Mesothelial cell of epicardium (in vitro differentiated cells): ENCODE measurements around the gene TRH. TPM values are rescaled to one million over a fixed set of nuclear protein-coding genes. Genes with fewer than 3 reads are reported as not detected.

Source experiments
- DNase-seq, 2 experiments: peaks; one replicate each; pipeline ENCODE4 v3.0.0; 2021; ENCODE audit warnings: low spot score in 2 of 2; ENCODE audit not compliant: unreplicated experiment in 2 of 2
- H3K27ac Mint-ChIP-seq: 2 replicates; pipeline ENCODE4 v1.8.0; 2021; ENCODE audit warnings: mixed read lengths
- H3K27me3 Mint-ChIP-seq: 2 replicates; pipeline ENCODE4 v1.8.0; 2021; ENCODE audit warnings: low read depth, mixed read lengths
- H3K36me3 Mint-ChIP-seq: 2 replicates; pipeline ENCODE4 v1.8.0; 2021; ENCODE audit warnings: mixed read lengths
- H3K4me1 Mint-ChIP-seq: 2 replicates; pipeline ENCODE4 v1.8.0; 2021; ENCODE audit warnings: mixed read lengths
- H3K4me3 Mint-ChIP-seq: 2 replicates; pipeline ENCODE4 v1.8.0; 2021; ENCODE audit warnings: mild to moderate bottlenecking, moderate library complexity, mixed read lengths
- H3K9me3 Mint-ChIP-seq: 2 replicates; pipeline ENCODE4 v1.8.0; 2021; ENCODE audit warnings: mixed read lengths
- total RNA-seq: library from RNA; stranded (reverse); gene quantifications from 3 replicates; pipeline ENCODE4 v1.2.1, GENCODE V29; 2021
- TF ChIP-seq, protein P1 (sequence below): fragments of 200-600 bp; sonication (generic); IDR thresholded peaks from one replicate; pipeline ENCODE4 v1.5.0; 2021; ENCODE audit warnings: antibody characterized with exemption; ENCODE audit not compliant: unreplicated experiment

TRH gene, protein sequence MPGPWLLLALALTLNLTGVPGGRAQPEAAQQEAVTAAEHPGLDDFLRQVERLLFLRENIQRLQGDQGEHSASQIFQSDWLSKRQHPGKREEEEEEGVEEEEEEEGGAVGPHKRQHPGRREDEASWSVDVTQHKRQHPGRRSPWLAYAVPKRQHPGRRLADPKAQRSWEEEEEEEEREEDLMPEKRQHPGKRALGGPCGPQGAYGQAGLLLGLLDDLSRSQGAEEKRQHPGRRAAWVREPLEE
- 0.13 to 0.38 TPM (median 0.31 TPM) in 3 replicates for total RNA-seq

DNA sequence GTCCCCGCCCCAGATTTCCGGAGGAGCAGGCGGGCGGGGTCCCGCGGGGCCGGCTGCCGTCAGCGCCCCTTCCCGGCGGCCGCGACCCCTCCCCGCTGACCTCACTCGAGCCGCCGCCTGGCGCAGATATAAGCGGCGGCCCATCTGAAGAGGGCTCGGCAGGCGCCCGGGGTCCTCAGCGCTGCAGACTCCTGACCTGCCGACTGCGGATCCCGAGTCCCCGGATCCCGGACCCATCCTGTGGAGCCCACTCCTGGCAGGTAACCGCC is at the start of gene TRH:
Gene TRH (plus strand): TSS at position 157 of the 269 bp plus-strand sequence. CDS start 1,097 bp downstream, outside the sequence.
- TF ChIP-seq, protein P1, sequence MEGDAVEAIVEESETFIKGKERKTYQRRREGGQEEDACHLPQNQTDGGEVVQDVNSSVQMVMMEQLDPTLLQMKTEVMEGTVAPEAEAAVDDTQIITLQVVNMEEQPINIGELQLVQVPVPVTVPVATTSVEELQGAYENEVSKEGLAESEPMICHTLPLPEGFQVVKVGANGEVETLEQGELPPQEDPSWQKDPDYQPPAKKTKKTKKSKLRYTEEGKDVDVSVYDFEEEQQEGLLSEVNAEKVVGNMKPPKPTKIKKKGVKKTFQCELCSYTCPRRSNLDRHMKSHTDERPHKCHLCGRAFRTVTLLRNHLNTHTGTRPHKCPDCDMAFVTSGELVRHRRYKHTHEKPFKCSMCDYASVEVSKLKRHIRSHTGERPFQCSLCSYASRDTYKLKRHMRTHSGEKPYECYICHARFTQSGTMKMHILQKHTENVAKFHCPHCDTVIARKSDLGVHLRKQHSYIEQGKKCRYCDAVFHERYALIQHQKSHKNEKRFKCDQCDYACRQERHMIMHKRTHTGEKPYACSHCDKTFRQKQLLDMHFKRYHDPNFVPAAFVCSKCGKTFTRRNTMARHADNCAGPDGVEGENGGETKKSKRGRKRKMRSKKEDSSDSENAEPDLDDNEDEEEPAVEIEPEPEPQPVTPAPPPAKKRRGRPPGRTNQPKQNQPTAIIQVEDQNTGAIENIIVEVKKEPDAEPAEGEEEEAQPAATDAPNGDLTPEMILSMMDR = no peak
- no peak for DNase-seq
- Mint-ChIP-seq H3K4me1 (peaks cover 14% of the 10 kb centered on the region), H3K36me3 (no peaks in the 10 kb centered on the region), H3K4me3 (peak within 1 kb of the TSS; percentile 62), H3K27me3 (peaks cover 92% of the 10 kb centered on the region), H3K27ac (no peak within 1 kb of the TSS), H3K9me3 (no peaks in the 10 kb centered on the region)

DNA sequence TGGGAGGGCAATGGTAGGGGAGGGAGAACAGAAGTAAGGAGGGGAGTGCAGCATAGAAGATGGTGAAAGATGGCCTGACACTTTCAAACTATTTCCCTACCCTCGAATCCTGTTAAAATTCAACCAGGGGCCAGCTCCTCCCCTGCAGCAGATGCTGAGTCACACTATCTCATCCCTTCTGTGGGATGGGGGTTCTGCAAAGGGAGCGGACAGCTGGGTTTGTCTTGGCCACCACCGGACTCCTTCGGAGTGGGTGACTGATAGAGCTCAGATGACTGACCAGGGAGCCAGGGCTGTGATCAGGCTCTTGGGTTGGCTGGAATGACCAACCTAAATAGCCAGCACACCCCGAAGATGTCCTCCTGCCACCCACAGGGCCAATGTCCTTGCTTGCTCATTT is 47.4 kb upstream of the TRH start:
- DNase-seq = no peak
- Mint-ChIP-seq H3K4me1 (no peaks in the 10 kb centered on the region), H3K4me3 (no peak overlapping the region), H3K27me3 (no peaks in the 10 kb centered on the region), H3K9me3 (peaks cover 22% of the 10 kb centered on the region), H3K27ac (no peak overlapping the region), H3K36me3 (peaks cover 5% of the 10 kb centered on the region)
- TF ChIP-seq, protein P1 = no peak

DNA sequence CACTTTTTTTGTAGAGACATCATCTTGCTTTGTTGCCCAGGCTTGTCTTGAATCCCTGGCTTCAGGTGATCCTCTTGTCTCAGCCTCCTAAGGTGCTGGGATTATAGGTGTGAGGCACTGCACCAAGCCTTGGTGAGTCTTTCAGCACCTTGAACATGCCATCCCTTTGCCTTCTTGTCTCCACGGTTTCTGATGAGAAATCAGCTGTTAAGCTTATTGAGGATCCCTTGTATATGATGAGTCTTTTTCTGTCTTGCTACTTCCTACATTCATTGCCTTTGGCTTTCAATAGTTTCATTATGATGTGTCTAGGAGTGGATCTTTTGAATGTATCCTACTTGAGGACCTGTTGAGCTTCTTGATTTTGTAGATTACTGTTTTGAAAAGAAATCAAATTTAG is 45.1 kb upstream of the TRH start:
- no peaks in the 10 kb centered on the region for H3K27me3 Mint-ChIP-seq
- no peak for DNase-seq
- H3K4me1 Mint-ChIP-seq = no peaks in the 10 kb centered on the region

DNA sequence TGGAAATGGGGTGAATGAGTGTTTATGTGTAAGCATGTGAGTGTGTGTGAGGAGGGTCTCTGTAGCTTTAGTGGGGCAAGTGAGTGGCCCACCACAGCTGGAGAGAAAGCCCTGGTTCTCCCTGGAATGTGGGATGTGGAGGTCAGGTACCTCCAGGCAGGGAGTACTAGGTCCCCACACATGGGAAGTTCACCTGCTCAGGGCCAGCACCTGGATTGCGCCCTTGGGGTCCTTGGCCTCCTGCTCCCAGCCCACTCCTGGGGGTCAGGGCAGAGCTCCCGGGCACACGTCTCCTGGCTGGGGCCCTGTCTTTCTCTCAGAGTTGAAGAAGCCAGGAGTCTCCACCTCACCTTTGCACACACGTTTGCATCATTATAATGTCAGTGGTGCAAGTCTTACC is 41.0 kb upstream of the TRH start:
- Mint-ChIP-seq H3K4me1 (no peaks in the 10 kb centered on the region), H3K27ac (no peak overlapping the region), H3K4me3 (no peak overlapping the region), H3K36me3 (peaks cover 5% of the 10 kb centered on the region), H3K27me3 (no peaks in the 10 kb centered on the region), H3K9me3 (peaks cover 11% of the 10 kb centered on the region)
- no peak for DNase-seq
- TF ChIP-seq, protein P1 = no peak

More for the DNA sequence above, 45.1 kb upstream of the TRH start:
- Mint-ChIP-seq H3K9me3 (peaks cover 19% of the 10 kb centered on the region), H3K4me3 (no peak overlapping the region), H3K27ac (no peak overlapping the region), H3K36me3 (peaks cover 5% of the 10 kb centered on the region)
- TF ChIP-seq, protein P1 = no peak

DNA sequence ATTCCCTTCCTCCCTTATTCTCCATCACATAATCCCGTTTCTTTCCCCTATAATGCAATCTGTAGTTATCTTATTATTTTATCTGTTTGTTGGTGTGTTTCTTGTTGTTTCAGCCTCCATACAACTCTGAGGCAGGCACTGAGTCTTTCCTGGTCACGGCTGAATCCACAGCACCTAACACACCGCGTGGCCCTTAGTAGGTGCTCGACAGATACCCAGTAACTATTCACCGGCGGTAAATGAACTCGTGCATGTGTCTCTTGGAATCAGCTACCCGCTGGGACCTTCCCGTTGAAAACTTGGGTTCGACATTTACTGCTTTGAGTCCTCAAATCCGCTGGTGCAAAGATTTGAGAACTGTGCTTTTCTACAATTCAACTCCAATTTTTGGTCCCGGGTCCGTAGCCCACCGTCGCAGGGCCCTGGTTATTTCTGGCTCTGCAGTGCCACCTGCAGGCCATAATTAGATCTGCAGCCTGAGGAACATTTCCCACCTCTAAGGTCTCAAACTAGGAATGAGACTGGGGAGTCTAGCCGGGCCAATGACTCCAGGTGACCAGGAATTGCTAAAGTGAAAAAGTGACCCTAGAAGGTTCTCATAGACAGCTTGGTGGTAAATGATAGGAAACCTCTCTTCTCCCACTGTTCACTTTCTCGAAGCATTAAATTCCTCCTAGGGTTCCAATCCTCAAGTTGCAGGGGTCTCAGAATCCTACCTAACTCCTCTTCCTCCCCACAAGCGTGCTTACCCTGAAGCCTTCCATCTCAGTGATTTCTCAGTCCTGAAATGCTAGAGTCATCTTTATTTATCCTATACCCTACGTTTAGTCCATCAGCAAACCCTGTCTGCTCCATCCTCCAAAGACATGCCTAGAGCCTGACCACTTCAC is 40.0 kb upstream of the TRH start:
- no peak overlapping the region for H3K4me3 Mint-ChIP-seq
- DNase-seq = peak in 1 of 2 experiments; percentile 60
- H3K36me3 Mint-ChIP-seq = peaks cover 3% of the 10 kb centered on the region
- no peaks in the 10 kb centered on the region for H3K4me1 Mint-ChIP-seq
- H3K27ac Mint-ChIP-seq = no peak overlapping the region
- peaks cover 9% of the 10 kb centered on the region for H3K9me3 Mint-ChIP-seq
- no peaks in the 10 kb centered on the region for H3K27me3 Mint-ChIP-seq
- TF ChIP-seq, protein P1 = peak; percentile 97
